ENCODE results near the gene CAB39L. TPM values are rescaled to one million over a fixed set of nuclear protein-coding genes. Genes with fewer than 3 reads are reported as not detected.

CAB39L gene
- polyA plus RNA-seq, 1 donor from 2014 or later: 40.3 TPM

GRCh38 chr13:49437705-49438104 is 6.2 kb downstream of the CAB39L start:
- H3K9me3 ChIP-seq (ENCODE audit: low read length): no peaks in the 10 kb centered on the region
- H3K4me2 ChIP-seq (ENCODE audit: low read length): no peak overlapping the region
- H3K27ac ChIP-seq (ENCODE audit: low read length): no peak overlapping the region
- H2AFZ ChIP-seq (ENCODE audit: low read depth, low read length): no peak overlapping the region
- H3K4me3 ChIP-seq (ENCODE audit: low read length): no peak overlapping the region
- no peaks in the 10 kb centered on the region for H3F3A ChIP-seq (ENCODE audit: insufficient read depth, low read length, poor library complexity, severe bottlenecking)
- no peaks in the 10 kb centered on the region for H3K27me3 ChIP-seq (ENCODE audit: insufficient read depth, low read depth, low read length)
- H3K79me2 ChIP-seq (replicated peaks; ENCODE audit: insufficient read depth, low read length): peaks cover 10% of the 10 kb centered on the region
- no peak overlapping the region for H3K9ac ChIP-seq (ENCODE audit: low read length)
- H3K36me3 ChIP-seq (ENCODE audit: insufficient read depth, low read length): peaks cover 5% of the 10 kb centered on the region
- no peaks in the 10 kb centered on the region for H4K20me1 ChIP-seq (ENCODE audit: insufficient read depth)
- H3K9me2 ChIP-seq (ENCODE audit: insufficient read depth, low read length): no peaks in the 10 kb centered on the region
- TF ChIP-seq RAD21 (conservative IDR thresholded peaks at IDR 0.05) (no peak), EZH2 (IDR thresholded peaks at IDR 0.05; ENCODE audit: borderline replicate concordance, insufficient read depth, low read length, poor library complexity, severe bottlenecking) (no peak)

- Histone ChIP-seq H4K20me1 (ENCODE audit: insufficient read depth) (no peaks in the 10 kb centered on the region), H3K9me3 (ENCODE audit: low read length) (no peaks in the 10 kb centered on the region), H2AFZ (ENCODE audit: low read depth, low read length) (no peak overlapping the region), H3K9me2 (ENCODE audit: insufficient read depth, low read length) (no peaks in the 10 kb centered on the region), H3K4me3 (ENCODE audit: low read length) (no peak overlapping the region), H3K4me2 (ENCODE audit: low read length) (no peak overlapping the region), H3K9ac (ENCODE audit: low read length) (no peak overlapping the region), H3K27me3 (ENCODE audit: insufficient read depth, low read depth, low read length) (no peaks in the 10 kb centered on the region), H3K36me3 (ENCODE audit: insufficient read depth, low read length) (peaks cover 5% of the 10 kb centered on the region), H3K27ac (ENCODE audit: low read length) (no peak overlapping the region), H3F3A (ENCODE audit: insufficient read depth, low read length, poor library complexity, severe bottlenecking) (no peaks in the 10 kb centered on the region), H3K79me2 (replicated peaks; ENCODE audit: insufficient read depth, low read length) (peaks cover 2% of the 10 kb centered on the region)
- TF ChIP-seq TAF1 (IDR thresholded peaks at IDR 0.05; ENCODE audit: low read depth) (no peak), MXI1 (conservative IDR thresholded peaks at IDR 0.05; ENCODE audit: poor library complexity, severe bottlenecking) (no peak), EZH2 (IDR thresholded peaks at IDR 0.05; ENCODE audit: borderline replicate concordance, insufficient read depth, low read length, poor library complexity, severe bottlenecking) (no peak), RAD21 (conservative IDR thresholded peaks at IDR 0.05) (no peak), SMC3 (conservative IDR thresholded peaks at IDR 0.05; ENCODE audit: poor library complexity) (no peak), REST (IDR thresholded peaks at IDR 0.05; ENCODE audit: borderline replicate concordance) (no peak), CTCF (IDR thresholded peaks at IDR 0.05; ENCODE audit: poor library complexity, severe bottlenecking) (no peak), EP300 (conservative IDR thresholded peaks at IDR 0.05; ENCODE audit: poor library complexity, severe bottlenecking) (no peak), POLR2AphosphoS5 (IDR thresholded peaks at IDR 0.05) (no peak)
These were observed 7.0 kb downstream of the CAB39L start for GRCh38 chr13:49436890-49437289.

GRCh38 chr13:49435992-49436391 is 7.9 kb downstream of the CAB39L start:
- no peaks in the 10 kb centered on the region for H3F3A ChIP-seq (ENCODE audit: insufficient read depth, low read length, poor library complexity, severe bottlenecking)
- H3K4me3 ChIP-seq (ENCODE audit: low read length): no peak overlapping the region
- no peak overlapping the region for H3K27ac ChIP-seq (ENCODE audit: low read length)
- no peaks in the 10 kb centered on the region for H4K20me1 ChIP-seq (ENCODE audit: insufficient read depth)
- no peak overlapping the region for H3K4me2 ChIP-seq (ENCODE audit: low read length)
- no peak for TF ChIP-seq CTCF (IDR thresholded peaks at IDR 0.05; ENCODE audit: poor library complexity, severe bottlenecking)
- no peak for TF ChIP-seq MXI1 (conservative IDR thresholded peaks at IDR 0.05; ENCODE audit: poor library complexity, severe bottlenecking)
- no peak for TF ChIP-seq REST (IDR thresholded peaks at IDR 0.05; ENCODE audit: borderline replicate concordance)
- TF ChIP-seq POLR2AphosphoS5 (IDR thresholded peaks at IDR 0.05): no peak
- no peak for TF ChIP-seq EP300 (conservative IDR thresholded peaks at IDR 0.05; ENCODE audit: poor library complexity, severe bottlenecking)
- TF ChIP-seq EZH2 (IDR thresholded peaks at IDR 0.05; ENCODE audit: borderline replicate concordance, insufficient read depth, low read length, poor library complexity, severe bottlenecking): no peak
- TF ChIP-seq RAD21 (conservative IDR thresholded peaks at IDR 0.05): no peak
- TF ChIP-seq SMC3 (conservative IDR thresholded peaks at IDR 0.05; ENCODE audit: poor library complexity): no peak
- no peak for TF ChIP-seq TAF1 (IDR thresholded peaks at IDR 0.05; ENCODE audit: low read depth)
- H2AFZ ChIP-seq (ENCODE audit: low read depth, low read length): no peak overlapping the region
- H3K27me3 ChIP-seq (ENCODE audit: insufficient read depth, low read depth, low read length): no peaks in the 10 kb centered on the region
- H3K9ac ChIP-seq (ENCODE audit: low read length): no peak overlapping the region
- peaks cover 5% of the 10 kb centered on the region for H3K36me3 ChIP-seq (ENCODE audit: insufficient read depth, low read length)
- no peaks in the 10 kb centered on the region for H3K9me2 ChIP-seq (ENCODE audit: insufficient read depth, low read length)
- no peaks in the 10 kb centered on the region for H3K79me2 ChIP-seq (replicated peaks; ENCODE audit: insufficient read depth, low read length)
- no peaks in the 10 kb centered on the region for H3K9me3 ChIP-seq (ENCODE audit: low read length)
